Stimulated activated CD4-positive, alpha-beta T cell treated with anti-CD3 and anti-CD28 coated beads, Interleukin-1b, Interleukin-23, amount 100 ng/mL, for 48 hours (primary cell): ENCODE results near the gene CYFIP1.
"Not testable (repeated sequence)": the region's sequence is repeated elsewhere in the genome, so short reads cannot be mapped to it uniquely, and the experiment has no call there.

ENCODE experiments used
- DNase-seq: peaks from one replicate; pipeline ENCODE4 v3.0.0-alpha.2; 2020

CYFIP1 gene

DNA sequence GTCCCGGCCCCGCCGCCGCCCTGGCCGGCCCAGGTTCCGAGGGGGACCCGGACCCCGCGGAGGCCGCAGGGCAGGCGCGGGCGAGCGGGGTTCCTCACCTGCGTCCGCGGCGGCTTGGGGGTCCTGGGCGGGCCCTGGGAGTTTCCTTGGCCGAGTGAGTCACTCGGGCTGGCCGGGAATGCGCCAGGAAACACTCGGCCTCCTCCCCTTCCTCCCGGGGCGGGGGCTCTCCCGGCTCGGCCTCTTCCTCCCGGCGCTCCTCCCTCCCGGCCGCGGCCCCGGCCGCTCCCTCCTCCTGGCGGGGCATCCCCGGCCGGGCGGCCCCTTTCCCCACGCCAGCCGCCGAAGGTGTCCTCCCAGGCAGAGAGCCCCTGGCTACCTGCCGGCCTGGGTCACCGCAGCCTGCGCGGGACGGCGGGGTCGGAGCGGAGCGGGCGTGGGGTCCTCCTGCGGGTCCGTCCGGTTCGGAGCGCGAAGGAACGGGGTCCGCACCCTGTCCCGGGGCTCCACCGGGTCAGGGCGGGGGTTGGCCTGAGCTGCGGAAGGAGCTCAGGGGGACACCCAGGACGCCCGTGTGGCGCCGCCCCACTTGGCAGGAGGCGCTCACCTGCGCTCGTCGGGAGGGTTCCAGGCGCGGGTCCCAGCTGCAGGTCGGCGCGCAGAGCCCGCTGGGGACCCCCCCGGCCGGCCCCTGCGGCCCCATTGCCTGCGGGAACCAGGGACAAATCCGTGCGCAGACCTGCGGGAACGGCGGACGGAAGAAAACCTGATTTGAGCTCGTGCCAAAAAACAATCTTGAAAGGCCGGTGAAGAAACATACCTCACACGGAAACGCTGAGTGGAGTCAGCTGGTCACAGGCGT lies at the start of gene CYFIP1:
CYFIP1 (minus strand) TSS at position 180 of the 862 bp plus-strand sequence. CDS start 33,083 bp downstream, outside the sequence.
- DNase-seq: peak; percentile 7

GRCh38 chr15:23026218-23026617 lies 46.0 kb upstream of the CYFIP1 start:
- no peak for DNase-seq

- DNase-seq: no peak
These were observed 42.0 kb upstream of the CYFIP1 start for GRCh38 chr15:23022156-23022555.

DNA sequence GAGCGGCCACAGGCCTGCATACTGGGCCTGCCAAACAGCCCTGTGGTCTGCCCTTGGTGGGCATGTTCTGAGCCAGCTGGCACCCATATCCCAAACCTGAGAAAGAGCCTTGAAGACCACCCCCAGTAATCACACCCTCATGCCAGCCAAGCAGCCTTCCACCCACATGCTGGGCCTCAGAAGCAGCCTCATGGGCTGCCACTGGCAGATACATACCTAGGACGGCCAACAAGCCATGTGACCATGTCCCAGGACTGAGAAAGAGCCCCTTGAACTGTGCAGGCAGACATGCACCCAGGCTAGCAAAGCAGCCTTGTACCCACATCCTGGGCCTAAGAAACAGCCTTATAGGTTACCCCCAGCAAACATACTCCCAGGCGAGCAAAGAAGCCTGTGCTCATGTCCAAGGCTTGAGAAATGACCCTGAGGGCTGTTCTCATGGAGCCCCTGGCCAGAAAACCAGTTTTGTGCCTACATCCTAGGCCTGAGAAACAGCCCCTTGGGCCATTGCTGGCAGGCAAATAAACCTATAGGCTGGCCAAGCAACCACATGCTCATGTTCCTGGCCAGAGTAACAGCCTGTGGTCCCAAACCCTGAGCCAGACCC lies 34.3 kb upstream of the CYFIP1 start:
- DNase-seq: no peak

DNA sequence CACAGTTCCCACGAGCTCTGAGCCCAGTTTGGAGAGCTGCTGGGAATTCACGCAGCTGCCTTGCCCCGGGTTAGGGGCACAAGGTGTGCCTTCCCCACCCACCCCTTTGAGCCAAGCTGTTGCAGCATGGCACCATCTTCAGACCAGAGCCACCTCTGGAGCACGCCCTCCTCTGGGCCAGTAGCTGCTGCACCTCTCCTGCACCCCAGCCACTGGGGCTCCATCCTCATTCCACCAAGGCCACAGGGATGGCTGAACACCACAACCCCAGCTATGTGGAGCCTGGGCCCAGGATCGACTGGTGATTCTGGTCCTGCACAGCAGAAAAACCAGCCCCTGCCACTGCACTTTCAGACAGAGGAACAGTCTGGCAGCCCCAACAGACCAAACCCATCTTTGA lies 33.5 kb upstream of the CYFIP1 start:
- no peak for DNase-seq

GRCh38 chr15:23012616-23013015 lies 32.4 kb upstream of the CYFIP1 start:
- DNase-seq: not testable (repeated sequence)

DNA sequence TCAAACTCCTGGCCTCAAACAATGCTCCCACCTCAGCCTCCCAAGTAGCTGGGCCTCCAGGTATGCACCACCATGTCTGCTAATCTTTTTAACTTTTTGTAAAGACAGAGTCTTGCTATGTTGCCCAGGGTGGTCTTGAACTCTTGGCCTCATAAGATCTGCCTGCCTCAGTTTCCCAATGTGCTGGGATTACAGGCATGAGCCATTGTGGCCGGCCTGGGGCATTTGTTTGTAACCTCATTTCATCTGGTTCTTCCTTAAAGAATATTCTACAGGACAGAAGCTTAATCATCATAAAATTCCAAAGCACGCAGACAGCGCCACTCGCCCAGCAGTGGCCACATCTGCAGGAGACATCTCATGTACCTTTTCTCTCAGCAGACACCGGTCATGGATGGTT lies 23.6 kb upstream of the CYFIP1 start:
- no peak for DNase-seq

- no peak for DNase-seq
These were observed 22.8 kb upstream of the CYFIP1 start for GRCh38 chr15:23002920-23003319.

- no peak for DNase-seq
These were observed 15.6 kb upstream of the CYFIP1 start for GRCh38 chr15:22995795-22996194.

GRCh38 chr15:22992024-22992326 lies 11.8 kb upstream of the CYFIP1 start:
- DNase-seq: no peak

DNA sequence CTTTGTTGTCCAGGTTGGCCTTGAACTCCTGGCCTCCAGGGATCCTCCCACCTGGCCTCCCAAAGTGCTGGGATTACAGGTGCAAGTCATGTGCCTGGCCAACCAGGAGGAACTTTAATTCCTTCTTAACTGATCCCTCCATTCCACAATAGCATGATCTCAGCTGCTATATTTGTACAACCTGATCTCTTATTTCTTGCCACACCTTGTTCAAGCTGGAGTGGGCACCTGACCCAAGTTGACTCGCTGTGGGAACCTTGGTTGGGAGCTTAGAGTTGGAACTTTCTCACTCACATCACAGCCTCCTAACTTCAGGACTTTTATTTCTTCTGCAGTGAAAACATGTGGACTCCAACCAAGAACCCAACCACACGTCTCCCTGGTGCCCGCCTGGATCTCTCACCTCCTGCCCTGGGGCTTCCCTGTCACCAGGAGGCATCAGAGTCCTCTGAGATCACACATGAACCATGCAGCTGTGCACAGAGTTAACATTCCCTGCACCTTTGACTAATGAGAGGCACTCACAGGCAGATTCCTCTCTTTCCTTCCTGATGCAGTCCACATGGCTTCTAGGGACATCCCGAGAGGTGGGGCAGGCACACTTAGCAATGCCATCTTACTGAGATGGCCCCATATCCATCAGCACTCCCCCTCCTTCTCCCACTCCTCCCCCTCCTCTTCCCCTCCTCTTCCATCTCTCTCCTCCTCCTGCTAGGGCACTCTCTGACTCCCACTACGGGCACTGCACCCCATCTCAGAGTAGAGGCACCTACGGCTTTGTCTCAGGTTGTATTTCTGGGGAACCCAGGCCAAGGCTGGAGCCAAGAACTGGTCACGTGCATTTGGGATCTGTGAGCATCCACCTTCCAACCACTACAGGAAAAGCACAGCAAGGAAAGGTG lies 9.7 kb upstream of the CYFIP1 start:
- no peak for DNase-seq

GRCh38 chr15:22988811-22989210 lies 8.6 kb upstream of the CYFIP1 start:
- no peak for DNase-seq

GRCh38 chr15:22981931-22982330 lies 1.8 kb upstream of the CYFIP1 start:
- DNase-seq: not testable (repeated sequence)

GRCh38 chr15:22981051-22981840 lies 1.1 kb upstream of the CYFIP1 start:
- no peak for DNase-seq

DNA sequence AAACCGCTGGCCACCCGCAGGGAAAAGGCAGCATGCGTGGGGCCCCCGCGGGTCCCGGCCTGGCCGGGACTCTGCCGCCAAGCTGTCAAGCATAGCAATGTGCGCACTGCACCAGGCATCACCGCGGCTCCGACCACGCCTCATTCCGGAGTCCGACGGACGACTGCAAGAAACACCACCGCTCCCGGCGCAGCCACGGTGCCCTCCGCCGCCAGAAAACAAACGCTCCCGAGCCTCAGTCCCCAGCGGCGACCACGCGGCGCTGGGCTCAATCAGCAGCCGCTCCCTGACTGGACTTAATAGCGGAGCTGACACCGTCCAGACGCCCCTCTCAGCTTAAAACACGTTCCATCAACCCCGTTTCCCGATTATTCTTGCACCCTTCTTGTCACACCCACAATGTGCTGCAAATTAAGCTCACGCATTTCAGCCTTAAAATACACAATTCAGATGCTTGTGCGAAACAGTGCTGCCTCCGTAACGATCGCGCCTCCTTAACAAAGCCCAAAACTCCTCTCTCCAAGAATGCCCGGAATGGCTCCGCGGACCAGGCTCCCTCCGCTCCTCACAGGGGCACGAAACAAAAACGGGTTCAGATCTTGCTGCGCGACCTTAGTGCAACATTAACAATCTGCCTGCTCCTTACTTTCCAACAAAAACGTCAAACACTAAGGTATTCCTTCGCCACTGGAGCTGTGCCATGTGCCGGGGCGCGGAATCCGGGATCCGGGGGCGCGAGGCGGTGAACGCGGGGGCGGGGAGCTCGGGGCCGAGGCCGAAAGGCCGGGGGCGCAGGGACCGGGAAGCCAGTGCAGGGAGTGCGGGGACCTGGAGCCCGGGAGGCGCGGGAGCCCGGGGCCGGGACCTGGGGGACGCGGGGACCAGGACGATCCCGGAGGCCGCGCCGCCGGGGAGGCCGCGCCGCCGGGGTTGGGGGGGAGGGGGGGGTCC lies 655 bp downstream of the CYFIP1 start:
- DNase-seq: peak; percentile 30

DNA sequence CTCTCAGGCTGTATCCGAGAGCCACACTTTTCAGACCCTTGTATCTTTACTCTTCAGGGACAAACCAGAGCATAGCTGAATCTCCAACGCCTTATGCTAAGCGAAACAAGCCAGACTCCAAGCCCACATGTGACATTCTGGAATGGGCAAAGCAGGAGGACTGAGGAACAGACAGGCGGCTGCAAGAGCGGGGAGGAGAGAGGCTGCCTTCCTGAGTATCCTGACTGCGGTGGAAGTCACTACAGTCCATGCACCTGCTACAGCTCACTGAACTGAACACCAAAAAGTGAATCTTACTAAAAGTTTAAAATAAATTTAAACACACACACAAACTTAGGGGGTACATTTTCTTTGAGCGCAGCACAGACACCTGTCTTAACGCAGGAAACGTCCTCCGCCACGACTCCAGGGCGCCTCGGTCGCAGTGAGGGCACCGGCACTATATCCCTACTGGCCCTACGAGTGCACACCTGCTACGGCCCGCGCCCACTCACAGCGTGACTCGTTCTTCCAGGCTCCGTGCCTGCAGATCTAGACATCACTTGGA lies 1.4 kb downstream of the CYFIP1 start:
- peak; percentile 5 for DNase-seq

DNA sequence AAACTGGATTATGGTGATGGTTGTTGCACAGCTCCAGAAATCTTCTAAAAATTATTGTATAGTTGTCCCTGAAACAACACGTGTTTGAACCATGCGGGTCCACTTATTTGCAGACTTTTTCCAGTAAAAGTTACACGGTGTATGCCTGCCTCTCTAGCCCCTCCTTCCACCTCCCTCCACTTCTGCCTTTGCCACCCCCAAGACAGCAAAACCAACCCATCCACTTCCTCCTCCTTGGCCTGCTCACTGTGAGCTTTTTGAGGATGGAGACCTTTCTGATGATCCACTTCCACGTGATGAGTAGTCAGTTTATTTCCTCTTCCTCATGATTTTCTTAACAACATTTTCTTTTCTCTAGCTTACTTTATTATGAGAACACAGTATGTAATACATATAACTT lies 5.4 kb downstream of the CYFIP1 start:
- DNase-seq: no peak

DNA sequence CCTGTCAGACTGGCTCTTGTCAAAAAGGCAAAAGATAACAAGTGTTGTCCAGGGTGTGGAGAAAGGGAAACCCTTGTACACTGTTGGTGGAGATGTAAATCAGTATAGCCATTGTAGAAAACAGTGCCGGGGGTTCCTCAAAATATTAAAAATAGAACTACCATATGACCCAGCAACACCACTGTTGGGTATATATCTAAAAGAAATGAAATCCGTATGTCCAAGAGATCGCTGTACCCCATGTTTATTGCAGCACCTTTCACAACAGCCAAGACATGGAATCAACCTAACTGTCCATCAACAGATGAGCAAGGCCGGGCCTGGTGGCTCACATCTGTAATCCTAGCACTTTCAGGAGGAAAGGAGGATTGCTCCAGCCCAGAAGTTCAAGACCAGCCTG lies 6.2 kb downstream of the CYFIP1 start:
- no peak for DNase-seq

GRCh38 chr15:22973286-22973685 lies 6.9 kb downstream of the CYFIP1 start:
- DNase-seq: no peak

GRCh38 chr15:22969489-22969888 lies 10.7 kb downstream of the CYFIP1 start:
- no peak for DNase-seq

DNA sequence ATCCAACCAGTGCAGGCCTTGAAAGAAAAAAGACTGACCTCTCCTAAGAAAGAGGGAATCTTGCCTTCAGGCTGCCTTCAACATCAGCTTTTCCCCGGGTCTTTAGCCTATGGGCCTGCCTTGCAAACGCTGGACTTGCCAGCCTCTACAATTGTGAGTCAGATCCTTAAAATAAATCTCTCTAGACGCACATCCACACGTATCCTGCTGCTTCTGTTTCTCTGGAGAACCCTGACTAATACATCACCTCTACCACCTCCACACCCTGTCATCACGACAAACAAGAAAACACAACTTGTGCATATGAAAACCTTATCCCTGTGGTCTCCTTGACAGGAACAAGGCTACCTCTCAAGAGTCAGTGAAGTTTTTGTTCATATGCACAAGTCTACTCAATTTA lies 11.8 kb downstream of the CYFIP1 start:
- no peak for DNase-seq
